Breast epithelium (tissue), 3 donors: ENCODE measurements around the gene SYT12.
"Not testable (repeated sequence)": the region's sequence is repeated elsewhere in the genome, so short reads cannot be mapped to it uniquely, and the experiment has no call there.

ENCODE experiments used
- POLR2A ChIP-seq: fragments of 450-650 bp; IDR thresholded peaks from one replicate; pipeline ENCODE4 v1.6.1; 2016; ENCODE audit warnings: antibody characterized with exemption, mild to moderate bottlenecking, moderate library complexity
- TF ChIP-seq, protein P1 (sequence below), 3 donors: fragments of 450-650 bp; IDR thresholded peaks; one replicate each; pipeline ENCODE4 v1.5.1; 2016 to 2017; ENCODE audit warnings: antibody characterized with exemption in 3 of 3, mild to moderate bottlenecking in 3 of 3, moderate library complexity in 3 of 3

- not testable (repeated sequence) for TF ChIP-seq POLR2A
- TF ChIP-seq, protein P1, sequence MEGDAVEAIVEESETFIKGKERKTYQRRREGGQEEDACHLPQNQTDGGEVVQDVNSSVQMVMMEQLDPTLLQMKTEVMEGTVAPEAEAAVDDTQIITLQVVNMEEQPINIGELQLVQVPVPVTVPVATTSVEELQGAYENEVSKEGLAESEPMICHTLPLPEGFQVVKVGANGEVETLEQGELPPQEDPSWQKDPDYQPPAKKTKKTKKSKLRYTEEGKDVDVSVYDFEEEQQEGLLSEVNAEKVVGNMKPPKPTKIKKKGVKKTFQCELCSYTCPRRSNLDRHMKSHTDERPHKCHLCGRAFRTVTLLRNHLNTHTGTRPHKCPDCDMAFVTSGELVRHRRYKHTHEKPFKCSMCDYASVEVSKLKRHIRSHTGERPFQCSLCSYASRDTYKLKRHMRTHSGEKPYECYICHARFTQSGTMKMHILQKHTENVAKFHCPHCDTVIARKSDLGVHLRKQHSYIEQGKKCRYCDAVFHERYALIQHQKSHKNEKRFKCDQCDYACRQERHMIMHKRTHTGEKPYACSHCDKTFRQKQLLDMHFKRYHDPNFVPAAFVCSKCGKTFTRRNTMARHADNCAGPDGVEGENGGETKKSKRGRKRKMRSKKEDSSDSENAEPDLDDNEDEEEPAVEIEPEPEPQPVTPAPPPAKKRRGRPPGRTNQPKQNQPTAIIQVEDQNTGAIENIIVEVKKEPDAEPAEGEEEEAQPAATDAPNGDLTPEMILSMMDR (IDR thresholded peaks at IDR 0.05), result not testable (repeated sequence)
Observed at GRCh38 chr11:67005200-67005599, 17.7 kb upstream of the SYT12 start.
